Endothelial cell of umbilical vein (primary cell): Measurements from ENCODE around the gene FBXW9. TPM values are rescaled to one million over a fixed set of nuclear protein-coding genes. Genes with fewer than 3 reads are reported as not detected.

Experiments used
- BruUV-seq: library from RNA; stranded (reverse); fragments of 400-500 nt; replicated peaks from 2 replicates; lab custom pipeline; 2021; lab: Mats Ljungman, UMichigan
- CTCF ChIA-PET: fragments of 300-600, 350-600 bp; sonication (Branson Sonifier 250); formaldehyde crosslinking; loops from one replicate; lab custom pipeline; 2021; ENCODE audit warnings: antibody characterized with exemption, inconsistent platforms; lab: Charles Lee
- POLR2A ChIA-PET: fragments of 300-600, 350-600 bp; sonication (Branson Sonifier 250); formaldehyde crosslinking; loops from one replicate; lab custom pipeline; 2021; ENCODE audit warnings: antibody characterized with exemption, inconsistent platforms; lab: Charles Lee
- DNase-seq: peaks from one replicate; pipeline ENCODE4 v3.0.0-alpha.2; 2011; ENCODE audit warnings: low read depth, low spot score
- FAIRE-seq: peaks from 2 replicates; lab custom pipeline; 2011; peaks lifted over from hg19 to GRCh38; lab: Jason Lieb, UNC
- H2AFZ ChIP-seq: 2 replicates; pipeline ENCODE4 v1.6.0; 2012; ENCODE audit warnings: low read depth, low read length, control low read depth, inconsistent platforms
- H3K27ac ChIP-seq: 2 replicates; pipeline ENCODE4 v1.5.1; 2011; ENCODE audit warnings: low read depth, mild to moderate bottlenecking, control low read depth, low read length, moderate library complexity; ENCODE audit not compliant: insufficient read depth
- H3K27me3 ChIP-seq, 2 experiments: 2 replicates each; pipeline versions ENCODE4 v1.6.0 to v1.6.1; 2011; ENCODE audit warnings: low read length in 2 of 2, mixed read lengths in 1 of 2; ENCODE audit not compliant: control insufficient read depth in 2 of 2, insufficient read depth in 2 of 2
- H3K36me3 ChIP-seq, 2 experiments: 2 replicates in 1 of 2; 3 replicates in 1 of 2; pipeline ENCODE4 v1.5.1; 2011; ENCODE audit warnings: low read length in 2 of 2, mild to moderate bottlenecking in 1 of 2, moderate library complexity in 1 of 2; ENCODE audit not compliant: control insufficient read depth in 2 of 2, insufficient read depth in 2 of 2; ENCODE audit errors: extremely low read depth in 1 of 2
- H3K4me1 ChIP-seq: 3 replicates; pipeline ENCODE4 v1.5.1; 2011; ENCODE audit warnings: mild to moderate bottlenecking, low read length; ENCODE audit not compliant: control insufficient read depth, insufficient read depth; ENCODE audit errors: extremely low read depth
- H3K4me2 ChIP-seq: 2 replicates; pipeline ENCODE4 v1.6.1; 2011; ENCODE audit warnings: low read length, control low read depth, mixed read lengths; ENCODE audit not compliant: insufficient read depth
- H3K4me3 ChIP-seq, 3 experiments: fragments of 200-600 bp in 1 of 3; sonication (generic), shearing (Covaris generic) in 1 of 3; replicated peaks in 1 of 3; 2 replicates each; pipeline ENCODE4 v1.5.1; 2011 to 2016; ENCODE audit warnings: control low read depth in 3 of 3, low read length in 3 of 3, mild to moderate bottlenecking in 2 of 3, inconsistent platforms in 1 of 3, low read depth in 1 of 3, moderate library complexity in 1 of 3; ENCODE audit not compliant: insufficient read depth in 1 of 3
- H3K79me2 ChIP-seq: 2 replicates; pipeline ENCODE4 v1.6.0; 2012; ENCODE audit warnings: low read length, inconsistent platforms; ENCODE audit not compliant: control insufficient read depth, insufficient read depth
- H3K9ac ChIP-seq: replicated peaks from 2 replicates; pipeline ENCODE3; 2011; ENCODE audit warnings: low read length, control low read depth; ENCODE audit not compliant: insufficient read depth; ENCODE audit errors: extremely low read depth
- H3K9me1 ChIP-seq: replicated peaks from 3 replicates; pipeline ENCODE4 v1.6.0; 2011; ENCODE audit warnings: mild to moderate bottlenecking, low read length; ENCODE audit not compliant: control insufficient read depth, insufficient read depth; ENCODE audit errors: extremely low read depth
- H3K9me3 ChIP-seq: replicated peaks from 2 replicates; pipeline ENCODE4 v1.5.1; 2012; ENCODE audit warnings: low read length, inconsistent platforms; ENCODE audit not compliant: control insufficient read depth, insufficient read depth
- H4K20me1 ChIP-seq: replicated peaks from 2 replicates; pipeline ENCODE3; 2011; ENCODE audit warnings: mild to moderate bottlenecking, low read length; ENCODE audit not compliant: control insufficient read depth, insufficient read depth; ENCODE audit errors: extremely low read depth
- EZH2 ChIP-seq: IDR thresholded peaks from 2 replicates; pipeline ENCODE4 v1.6.1; 2012; ENCODE audit warnings: borderline replicate concordance, low read depth, mild to moderate bottlenecking, moderate library complexity, low read length, inconsistent platforms; ENCODE audit not compliant: severe bottlenecking
- FOS ChIP-seq: IDR thresholded peaks from 2 replicates; pipeline ENCODE4 v1.6.1; 2011; ENCODE audit warnings: mild to moderate bottlenecking, low read length, moderate library complexity, borderline replicate concordance; ENCODE audit not compliant: insufficient read depth
- GATA2 ChIP-seq: IDR thresholded peaks from 2 replicates; pipeline ENCODE4 v1.7.0; 2011; ENCODE audit warnings: low read depth, mild to moderate bottlenecking, moderate library complexity, mixed read lengths, low read length; ENCODE audit not compliant: insufficient read length, insufficient read depth
- JUN ChIP-seq: IDR thresholded peaks from 2 replicates; pipeline ENCODE4 v1.6.1; 2011; ENCODE audit warnings: borderline replicate concordance, low read depth; ENCODE audit not compliant: insufficient read length, insufficient read depth
- MYC ChIP-seq: IDR thresholded peaks from one replicate; pipeline ENCODE4 v1.6.1; 2011; ENCODE audit warnings: mild to moderate bottlenecking, low read depth, low read length
- POLR2A ChIP-seq: IDR thresholded peaks from 2 replicates; pipeline ENCODE4 v1.6.1; 2012; ENCODE audit warnings: low read depth, mild to moderate bottlenecking, control low read depth, low read length
- POLR2AphosphoS5 ChIP-seq: IDR thresholded peaks from 2 replicates; pipeline ENCODE4 v1.6.1; 2012; ENCODE audit warnings: low read depth, mild to moderate bottlenecking, control low read depth, low read length, moderate library complexity; ENCODE audit not compliant: insufficient read depth
- dilution Hi-C: fragments of 300-500 bp; cut with MboI; formaldehyde crosslinking; loops from one replicate; pipeline ENCODE4 v1.15.0; 2019; ENCODE audit warnings: low sequenced_read_pairs; ENCODE audit not compliant: extremely low pct_ligation_motif_present
- intact Hi-C: fragments of 100-400 bp; cut with micrococcal nuclease; formaldehyde crosslinking; loops from one replicate; pipeline ENCODE4 v1.10.0; 2022
- polyA plus RNA-seq, 4 experiments: library from polyadenylated mRNA; depleted of rRNA in 3 of 4; stranded (reverse) in 3 of 4; unstranded in 1 of 4; fragments of >200 nt; gene quantifications; 2 replicates each; pipeline versions ENCODE4 v1.2.1 to v1.2.3, GENCODE V29; 2011 to 2012; ENCODE audit warnings: missing spikeins in 1 of 4
- total RNA-seq: library from RNA; stranded (reverse); gene quantifications from 2 replicates; pipeline ENCODE4 v1.2.3, GENCODE V29; 2021
- TF ChIP-seq, protein P1 (sequence below), 2 donors: IDR thresholded peaks; 1 replicate in 1 of 2; 2 replicates in 1 of 2; pipeline ENCODE4 v1.5.1; 2011; ENCODE audit warnings: low read length in 2 of 2, mild to moderate bottlenecking in 2 of 2, moderate library complexity in 2 of 2, control low read depth in 1 of 2, inconsistent platforms in 1 of 2, low read depth in 1 of 2; ENCODE audit not compliant: insufficient read depth in 1 of 2; ENCODE audit errors: extremely low read depth in 1 of 2
- TF ChIP-seq, protein P2 (sequence below): IDR thresholded peaks from 2 replicates; pipeline ENCODE4 v1.6.1; 2011; ENCODE audit not compliant: insufficient read depth, insufficient read length

FBXW9 gene
- total and polyA plus RNA-seq, 2 donors (not counting 3 experiments of a cell fraction or from before 2014, with no cell fraction given), result 12.4 to 19.3 TPM

DNA sequence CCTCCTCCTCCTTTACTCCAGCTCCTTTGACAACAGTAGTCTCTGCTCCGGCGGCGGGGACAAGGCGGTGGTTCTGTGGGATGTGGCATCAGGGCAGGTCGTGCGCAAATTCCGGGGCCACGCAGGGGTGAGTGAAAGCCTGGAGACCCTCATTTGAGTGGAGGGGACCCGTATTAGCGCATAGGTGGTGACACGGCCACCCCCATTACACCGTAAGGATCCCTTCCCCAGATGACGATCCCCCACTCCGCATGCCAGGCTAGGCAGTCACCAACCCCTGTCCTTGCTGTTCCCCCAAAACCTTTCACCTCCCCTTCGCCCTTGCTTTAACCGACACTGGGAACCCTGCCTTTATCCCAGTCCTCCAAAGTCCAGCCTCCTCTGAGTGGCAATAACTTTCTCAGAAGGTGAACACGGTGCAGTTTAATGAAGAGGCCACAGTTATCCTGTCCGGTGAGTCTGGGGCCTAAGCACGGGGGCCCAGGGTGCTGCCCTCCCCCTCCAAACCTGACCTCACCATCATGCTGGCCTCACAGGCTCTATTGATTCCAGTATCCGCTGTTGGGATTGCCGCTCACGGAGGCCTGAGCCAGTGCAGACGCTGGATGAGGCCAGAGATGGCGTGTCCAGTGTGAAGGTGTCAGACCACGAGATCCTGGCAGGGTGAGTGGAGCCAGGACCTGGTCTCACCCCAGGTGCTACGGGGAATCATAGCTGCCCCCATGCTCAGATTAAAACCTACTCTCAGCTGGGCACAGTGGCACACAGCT is 26.1 kb downstream of the FBXW9 start:
- no peaks in the 10 kb centered on the region for H3K9me3 ChIP-seq
- peaks cover 16% of the 10 kb centered on the region for H3K79me2 ChIP-seq
- intact Hi-C loops, result loop anchor here (5.0 kb wide), 1 partner anchor 683 kb away; no protein-coding TSS in a partner anchor
- no peaks in the 10 kb centered on the region for H4K20me1 ChIP-seq
- no peak overlapping the region for H3K27ac ChIP-seq
- H2AFZ ChIP-seq, result no peak overlapping the region
- peaks cover 3 to 16% of the 10 kb centered on the region in 2 experiments for H3K36me3 ChIP-seq
- ChIA-PET POLR2A (no interaction called here), CTCF (interaction anchor here (1.2 to 2.8 kb wide), 4 partner anchors 30 to 872 kb away, joined by 3 to 20 read pairs (median 10); partner anchors contain the start of gene ZNF491)
- peak overlapping the region; percentile 78 for H3K4me2 ChIP-seq
- DNase-seq (no peak), FAIRE-seq (no peak)
- dilution Hi-C loops, result no loop called here
- peak overlapping the region; percentile 90 for H3K9ac ChIP-seq
- H3K4me3 ChIP-seq, result peak overlapping the region; percentile 52 to 87 (median 83)
- H3K27me3 ChIP-seq, result no peaks in the 10 kb centered on the region
- H3K4me1 ChIP-seq, result peaks cover 20% of the 10 kb centered on the region
- TF ChIP-seq FOS (no peak), POLR2A (no peak), JUN (no peak), POLR2AphosphoS5 (no peak), GATA2 (no peak), MYC (no peak), EZH2 (no peak)
- TF ChIP-seq, protein P1, sequence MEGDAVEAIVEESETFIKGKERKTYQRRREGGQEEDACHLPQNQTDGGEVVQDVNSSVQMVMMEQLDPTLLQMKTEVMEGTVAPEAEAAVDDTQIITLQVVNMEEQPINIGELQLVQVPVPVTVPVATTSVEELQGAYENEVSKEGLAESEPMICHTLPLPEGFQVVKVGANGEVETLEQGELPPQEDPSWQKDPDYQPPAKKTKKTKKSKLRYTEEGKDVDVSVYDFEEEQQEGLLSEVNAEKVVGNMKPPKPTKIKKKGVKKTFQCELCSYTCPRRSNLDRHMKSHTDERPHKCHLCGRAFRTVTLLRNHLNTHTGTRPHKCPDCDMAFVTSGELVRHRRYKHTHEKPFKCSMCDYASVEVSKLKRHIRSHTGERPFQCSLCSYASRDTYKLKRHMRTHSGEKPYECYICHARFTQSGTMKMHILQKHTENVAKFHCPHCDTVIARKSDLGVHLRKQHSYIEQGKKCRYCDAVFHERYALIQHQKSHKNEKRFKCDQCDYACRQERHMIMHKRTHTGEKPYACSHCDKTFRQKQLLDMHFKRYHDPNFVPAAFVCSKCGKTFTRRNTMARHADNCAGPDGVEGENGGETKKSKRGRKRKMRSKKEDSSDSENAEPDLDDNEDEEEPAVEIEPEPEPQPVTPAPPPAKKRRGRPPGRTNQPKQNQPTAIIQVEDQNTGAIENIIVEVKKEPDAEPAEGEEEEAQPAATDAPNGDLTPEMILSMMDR (IDR thresholded peaks at IDR 0.05; ENCODE audit: extremely low read depth in 1 of 2, insufficient read depth in 1 of 2, low read depth in 1 of 2, low read length in 2 of 2), result no peak
- TF ChIP-seq, protein P2, sequence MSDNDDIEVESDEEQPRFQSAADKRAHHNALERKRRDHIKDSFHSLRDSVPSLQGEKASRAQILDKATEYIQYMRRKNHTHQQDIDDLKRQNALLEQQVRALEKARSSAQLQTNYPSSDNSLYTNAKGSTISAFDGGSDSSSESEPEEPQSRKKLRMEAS, result no peak
- BruUV-seq, result no TSS peak
- H3K9me1 ChIP-seq, result no peaks in the 10 kb centered on the region
